ENCODE results near the gene NPHP3. TPM values are rescaled to one million over a fixed set of nuclear protein-coding genes. Genes with fewer than 3 reads are reported as not detected.

NPHP3 gene
- polyA plus RNA-seq, 1 of the 3 experiments (the other 2 are of a cell fraction), result 19.0 TPM

GRCh38 chr3:132735589-132735988 lies 13.4 kb upstream of the NPHP3 start:
- Histone ChIP-seq H3K27me3 (ENCODE audit: insufficient read depth) (0 out of 2 replicates have a peak, but pooled peaks cover 6% of the 10 kb centered on the region), H3K9me2 (no peaks in the 10 kb centered on the region), H3K4me1 (ENCODE audit: control insufficient read depth in 1 of 2, insufficient read depth in 2 of 2, low read depth in 1 of 2, low read length in 1 of 2) (no peaks in the 10 kb centered on the region; a peak in 1 of 4 replicates), H3K4me3 (ENCODE audit: low read depth in 2 of 2, low read length in 1 of 2) (no peak overlapping the region), H3K79me2 (ENCODE audit: insufficient read depth) (no peaks in the 10 kb centered on the region), H3K9ac (no peak overlapping the region), H4K20me1 (ENCODE audit: insufficient read depth) (no peaks in the 10 kb centered on the region), H3K27ac (ENCODE audit: low read depth in 2 of 2, low read length in 1 of 2) (no peak overlapping the region), H2AFZ (ENCODE audit: low read depth) (no peak overlapping the region), H3K36me3 (replicated peaks in 1 of 2; ENCODE audit: control insufficient read depth in 1 of 2, insufficient read depth in 2 of 2, low read length in 1 of 2) (no peaks in the 10 kb centered on the region), H3K4me2 (no peak overlapping the region), H3K9me3 (no peaks in the 10 kb centered on the region), H3F3A (replicated peaks; ENCODE audit: insufficient read depth) (no peaks in the 10 kb centered on the region)
- no peak for TF ChIP-seq FOXJ3 (CRISPR knock-in tag; IDR thresholded peaks at IDR 0.05)
- no peak for TF ChIP-seq CHD2 (IDR thresholded peaks at IDR 0.05; ENCODE audit: low read length, partially characterized antibody)
- no peak for TF ChIP-seq MAX (IDR thresholded peaks at IDR 0.05; ENCODE audit: low read depth)
- no peak for TF ChIP-seq ZBTB33 (IDR thresholded peaks at IDR 0.05; ENCODE audit: borderline replicate concordance, low read depth)
- no peak for TF ChIP-seq CTCF (IDR thresholded peaks at IDR 0.05)
- TF ChIP-seq GATA2 (CRISPR knock-in tag; IDR thresholded peaks at IDR 0.05), result no peak
- no peak for TF ChIP-seq YY1 (IDR thresholded peaks at IDR 0.05; ENCODE audit: low read depth)
- POLR2A ChIA-PET, result no interaction called here
- DNase-seq, result no peak
- CTCF ChIA-PET, result interaction anchor here (1.0 kb wide), 1 partner anchor 512 kb away, joined by 3 read pairs; no protein-coding TSS in a partner anchor

- Histone ChIP-seq H3K9ac (no peak overlapping the region), H3K4me2 (no peak overlapping the region), H2AFZ (ENCODE audit: low read depth) (no peak overlapping the region), H3K27me3 (ENCODE audit: insufficient read depth) (no peaks in the 10 kb centered on the region), H3K27ac (ENCODE audit: low read depth in 2 of 2, low read length in 1 of 2) (no peak overlapping the region; a peak in 1 of 4 replicates), H3K9me2 (no peaks in the 10 kb centered on the region), H3K79me2 (ENCODE audit: insufficient read depth) (no peaks in the 10 kb centered on the region), H4K20me1 (ENCODE audit: insufficient read depth) (no peaks in the 10 kb centered on the region), H3F3A (replicated peaks; ENCODE audit: insufficient read depth) (no peaks in the 10 kb centered on the region), H3K9me3 (no peaks in the 10 kb centered on the region), H3K4me1 (ENCODE audit: control insufficient read depth in 1 of 2, insufficient read depth in 2 of 2, low read depth in 1 of 2, low read length in 1 of 2) (no peaks in the 10 kb centered on the region; a peak in 1 of 4 replicates), H3K36me3 (replicated peaks in 1 of 2; ENCODE audit: control insufficient read depth in 1 of 2, insufficient read depth in 2 of 2, low read length in 1 of 2) (no peaks in the 10 kb centered on the region), H3K4me3 (ENCODE audit: low read depth in 2 of 2, low read length in 1 of 2) (no peak overlapping the region; a peak in 1 of 4 replicates)
- ChIA-PET CTCF (interaction anchor here (0.5 to 3.4 kb wide), 63 partner anchors 8 to 1199 kb away, joined by 3 to 64 read pairs (median 4); partner anchors contain the start of genes BFSP2, CDV3 and TMEM108), POLR2A (interaction anchor here (1.0 kb wide), 1 partner anchor 843 kb away, joined by 3 read pairs; the partner anchor contains the start of gene CDV3)
- 0% methylated on average over 2 of the region's 2 CpGs for WGBS (ENCODE audit: low lambda C conversion rate)
- TF ChIP-seq NRF1 (IDR thresholded peaks at IDR 0.05; ENCODE audit: low read depth, low read length), result no peak
- TF ChIP-seq CTCF (IDR thresholded peaks at IDR 0.05), result peak; percentile 68
- TF ChIP-seq RAD21 (IDR thresholded peaks at IDR 0.05; ENCODE audit: low read length), result peak; percentile 96
- peak; percentile 87 for TF ChIP-seq SMC3 (IDR thresholded peaks at IDR 0.05; ENCODE audit: low read depth, low read length)
- DNase-seq, result peak; percentile 46
Observed at GRCh38 chr3:132730891-132731580, 8.8 kb upstream of the NPHP3 start.
